ENCODE results near the gene PPM1B.

The PPM1B gene

DNA sequence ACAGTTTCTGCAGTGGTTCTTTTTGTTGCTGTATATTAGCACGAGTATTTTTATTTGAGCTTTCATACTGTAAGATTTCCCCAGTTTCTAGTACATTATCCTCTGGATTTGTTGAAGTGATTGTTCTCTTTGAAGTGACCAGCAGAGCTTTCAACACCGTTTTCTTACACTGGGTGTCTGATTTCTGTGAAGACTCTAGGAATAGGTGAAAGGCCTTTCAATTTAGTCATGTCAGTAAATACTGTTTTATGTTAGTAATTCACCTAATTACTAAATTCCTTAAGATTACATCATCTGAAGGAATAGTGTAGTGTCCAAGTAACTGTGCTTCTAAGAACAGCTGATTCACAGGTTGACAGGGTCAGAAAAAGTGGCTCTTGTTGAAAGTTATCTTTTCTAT is 2.3 kb downstream of the PPM1B start:
- TF ChIP-seq GATA3 (IDR thresholded peaks at IDR 0.05; ENCODE audit: low read depth, low read length): no peak

DNA sequence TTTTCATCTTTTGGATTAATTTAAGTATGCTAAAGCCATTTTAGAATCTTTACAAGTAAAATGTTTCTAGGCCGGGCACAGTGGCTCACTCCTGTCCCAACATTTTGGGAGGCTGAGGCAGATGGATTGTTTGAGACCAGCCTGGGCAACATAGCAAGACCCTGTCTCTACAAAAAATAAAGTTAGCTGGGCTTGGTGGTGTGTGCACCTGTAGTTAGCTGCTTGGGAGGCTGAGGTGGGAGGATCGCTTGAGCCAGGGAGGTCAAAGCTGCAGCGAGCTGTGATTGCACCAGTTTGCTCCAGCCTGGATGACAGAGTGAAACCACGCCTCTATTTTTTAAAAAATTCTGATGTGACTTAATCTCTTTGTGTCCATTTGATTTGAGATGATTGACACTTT is 3.9 kb downstream of the PPM1B start:
- TF ChIP-seq GATA3 (IDR thresholded peaks at IDR 0.05; ENCODE audit: low read depth, low read length) (no peak), GATA2 (IDR thresholded peaks at IDR 0.05; ENCODE audit: low read depth, low read length) (no peak)

DNA sequence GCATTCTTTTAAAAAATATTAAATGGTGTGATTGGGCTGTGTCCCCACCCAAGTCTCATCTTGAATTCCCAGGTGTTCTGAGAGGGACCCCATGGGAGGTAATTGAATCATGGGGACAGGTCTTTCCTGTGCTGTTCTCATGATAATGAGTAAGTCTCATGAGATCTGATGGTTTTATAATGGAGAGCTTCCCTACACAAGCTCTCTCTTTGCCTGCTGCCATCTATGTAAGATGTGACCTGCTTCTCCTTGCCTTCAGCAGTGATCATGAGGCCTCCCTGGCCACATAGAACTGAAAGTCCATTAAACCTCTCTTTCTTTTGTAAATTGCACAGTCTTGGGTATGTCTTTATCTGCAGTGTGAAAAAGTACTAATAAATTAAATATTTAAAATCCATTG is 10.3 kb downstream of the PPM1B start:
- no peak for TF ChIP-seq GATA2 (IDR thresholded peaks at IDR 0.05; ENCODE audit: low read depth, low read length)
- no peak for TF ChIP-seq GATA3 (IDR thresholded peaks at IDR 0.05; ENCODE audit: low read depth, low read length)

DNA sequence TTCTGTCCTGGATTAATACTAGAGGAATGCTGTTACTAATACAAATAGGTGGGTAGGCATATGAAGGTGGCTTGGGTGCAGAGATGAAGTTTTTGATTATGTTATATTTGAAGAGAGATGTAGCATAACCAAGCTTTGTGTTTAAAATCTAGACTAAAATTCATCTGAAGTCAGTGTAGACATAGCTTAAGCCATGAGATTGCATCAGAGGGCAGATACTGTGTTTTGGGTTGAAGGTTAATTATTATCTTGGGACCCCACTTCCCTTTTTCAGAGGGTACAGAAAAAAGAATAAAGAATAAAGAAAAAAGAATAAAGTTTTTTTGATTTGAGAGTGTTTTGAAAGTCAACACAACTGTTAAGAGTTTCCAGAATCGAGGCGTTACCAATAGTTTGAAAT is 13.0 kb downstream of the PPM1B start:
- TF ChIP-seq GATA3 (IDR thresholded peaks at IDR 0.05; ENCODE audit: low read depth, low read length): no peak
- no peak for TF ChIP-seq GATA2 (IDR thresholded peaks at IDR 0.05; ENCODE audit: low read depth, low read length)

DNA sequence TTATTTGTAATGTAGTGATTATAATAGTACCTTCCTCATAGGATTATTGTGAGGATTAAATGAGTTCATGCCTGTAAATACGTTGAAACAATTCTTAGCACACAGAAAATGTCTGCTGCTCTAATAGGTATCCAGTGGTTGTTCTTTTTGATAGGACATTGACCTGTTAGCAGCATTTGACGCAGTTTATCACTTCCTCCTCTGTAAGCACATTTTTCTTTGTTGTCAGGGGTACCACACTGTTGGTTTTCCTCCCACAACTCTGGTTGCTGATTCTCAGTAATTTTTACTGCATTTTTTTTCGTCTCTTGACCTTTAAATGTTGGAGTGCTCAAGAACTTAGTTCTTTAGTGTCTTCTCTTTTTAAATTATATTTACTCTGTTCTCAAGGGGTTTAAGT is 15.4 kb downstream of the PPM1B start:
- no peak for TF ChIP-seq GATA3 (IDR thresholded peaks at IDR 0.05; ENCODE audit: low read depth, low read length)

DNA sequence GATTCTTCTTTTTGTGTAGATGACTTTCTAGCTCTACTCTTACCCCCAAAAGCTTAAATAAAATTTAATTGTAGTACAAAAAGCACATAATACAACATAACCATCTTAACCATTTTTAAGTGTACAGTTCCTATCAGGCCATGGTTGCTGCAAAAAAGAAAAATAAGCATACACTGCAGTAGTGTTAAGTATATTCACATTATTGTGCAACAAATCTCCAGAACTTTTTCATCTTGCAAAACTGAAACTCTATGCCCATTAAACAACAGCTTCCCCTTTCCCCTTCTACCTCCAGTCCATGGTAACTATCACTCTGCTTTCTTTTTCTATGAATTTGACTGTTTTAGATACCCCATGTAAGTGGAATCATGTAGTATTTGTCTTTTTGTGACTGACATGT is 18.1 kb downstream of the PPM1B start:
- TF ChIP-seq GATA3 (IDR thresholded peaks at IDR 0.05; ENCODE audit: low read depth, low read length) (no peak), GATA2 (IDR thresholded peaks at IDR 0.05; ENCODE audit: low read depth, low read length) (no peak)

DNA sequence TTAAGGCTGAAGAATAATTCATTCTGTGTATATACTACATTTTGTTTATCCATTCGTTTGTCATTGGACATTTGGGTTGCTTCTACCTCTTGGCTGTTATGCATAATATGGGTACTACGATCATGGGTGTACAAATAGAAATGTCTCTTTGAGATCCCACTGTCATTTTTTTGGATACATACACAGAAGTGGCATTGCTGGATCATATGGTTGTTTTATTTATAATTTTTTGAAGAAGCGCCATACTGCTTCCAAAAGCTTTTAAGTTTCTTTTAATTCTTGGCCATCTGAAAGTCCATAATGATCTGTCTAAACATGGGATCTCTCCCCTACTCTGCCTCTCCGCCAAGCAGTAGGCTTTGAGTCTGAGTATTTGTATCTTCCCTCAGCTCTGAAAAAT is 18.6 kb downstream of the PPM1B start:
- TF ChIP-seq GATA2 (IDR thresholded peaks at IDR 0.05; ENCODE audit: low read depth, low read length) (no peak), GATA3 (IDR thresholded peaks at IDR 0.05; ENCODE audit: low read depth, low read length) (no peak)

DNA sequence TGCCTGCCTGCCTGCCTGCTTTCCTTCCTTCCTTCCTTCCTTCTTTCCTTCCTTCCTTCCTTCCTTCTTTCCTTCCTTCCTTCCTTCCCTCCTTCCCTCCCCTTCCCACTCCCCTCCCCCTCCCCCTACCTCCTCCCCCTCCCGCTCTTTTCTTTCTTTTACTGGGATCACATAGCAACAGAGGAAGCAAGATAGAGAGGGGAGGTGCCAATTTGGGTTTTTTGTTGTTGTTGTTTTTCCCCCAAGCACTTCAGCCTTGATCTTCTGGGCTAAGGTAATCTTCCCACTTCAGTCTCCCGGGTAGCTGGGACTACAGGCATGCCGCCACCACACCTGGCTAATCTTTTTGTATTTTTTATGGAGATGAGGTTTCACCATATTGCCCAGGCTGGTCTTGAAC is 20.0 kb downstream of the PPM1B start:
- TF ChIP-seq GATA2 (IDR thresholded peaks at IDR 0.05; ENCODE audit: low read depth, low read length): no peak
- TF ChIP-seq GATA3 (IDR thresholded peaks at IDR 0.05; ENCODE audit: low read depth, low read length): no peak

DNA sequence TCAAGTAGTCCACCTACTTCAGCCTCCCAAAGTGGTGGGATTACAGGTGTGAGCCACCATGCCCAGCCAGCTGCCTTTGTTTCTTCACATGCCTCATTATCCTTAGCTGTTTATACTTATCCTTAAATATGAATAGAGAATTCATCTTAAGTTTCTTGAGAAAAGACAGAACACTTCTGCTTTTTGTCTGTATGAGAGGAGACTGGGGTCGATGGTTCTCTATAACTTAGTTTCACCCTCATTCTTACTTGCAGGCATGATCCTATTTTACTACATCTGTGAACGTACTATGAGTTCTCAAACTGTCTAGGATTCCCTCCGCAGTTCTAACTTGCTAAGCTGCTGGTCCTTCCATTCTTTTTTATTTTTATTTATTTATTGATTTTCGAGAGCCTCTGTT is 20.4 kb downstream of the PPM1B start:
- TF ChIP-seq GATA3 (IDR thresholded peaks at IDR 0.05; ENCODE audit: low read depth, low read length): no peak
- no peak for TF ChIP-seq GATA2 (IDR thresholded peaks at IDR 0.05; ENCODE audit: low read depth, low read length)

DNA sequence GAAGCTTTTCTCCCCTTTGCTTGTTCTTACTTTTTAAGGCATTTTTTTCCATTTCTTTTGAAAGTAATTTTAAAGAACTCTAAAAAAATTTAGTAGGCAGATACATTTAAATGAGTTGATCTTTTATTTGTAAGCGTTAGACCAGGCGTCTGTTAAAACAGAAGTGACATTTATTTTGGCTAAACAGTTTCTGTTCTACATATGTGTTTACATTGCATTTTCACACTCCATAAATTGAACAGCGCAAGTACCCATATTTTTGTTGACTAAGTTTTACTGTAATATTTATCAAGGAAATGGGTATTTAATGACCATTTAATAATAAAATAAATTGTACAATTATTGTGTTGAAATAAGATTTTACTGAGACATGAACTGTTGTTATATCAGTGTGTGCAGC is 21.9 kb downstream of the PPM1B start:
- TF ChIP-seq GATA2 (IDR thresholded peaks at IDR 0.05; ENCODE audit: low read depth, low read length) (no peak), GATA3 (IDR thresholded peaks at IDR 0.05; ENCODE audit: low read depth, low read length) (no peak)

DNA sequence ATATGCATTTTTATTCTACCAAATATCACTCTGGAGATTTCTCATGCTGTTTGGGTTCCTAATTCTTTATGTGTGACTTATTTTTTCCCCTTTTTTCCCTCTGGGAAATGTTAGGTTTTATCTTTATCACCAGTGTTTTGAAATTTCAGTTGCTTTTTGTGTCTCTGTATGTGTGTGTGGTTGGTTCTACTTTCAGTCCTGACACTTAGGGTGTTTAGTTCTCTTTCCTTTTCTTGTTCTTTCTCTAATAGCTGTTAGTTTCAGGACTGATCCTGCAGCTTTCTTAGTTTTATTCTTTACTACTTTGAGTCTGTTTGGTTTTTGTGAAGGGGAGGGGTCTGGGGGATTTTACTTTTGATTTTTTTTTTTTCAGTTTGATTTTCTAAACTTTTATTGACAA is 23.1 kb downstream of the PPM1B start:
- TF ChIP-seq GATA2 (IDR thresholded peaks at IDR 0.05; ENCODE audit: low read depth, low read length) (no peak), GATA3 (IDR thresholded peaks at IDR 0.05; ENCODE audit: low read depth, low read length) (no peak)

DNA sequence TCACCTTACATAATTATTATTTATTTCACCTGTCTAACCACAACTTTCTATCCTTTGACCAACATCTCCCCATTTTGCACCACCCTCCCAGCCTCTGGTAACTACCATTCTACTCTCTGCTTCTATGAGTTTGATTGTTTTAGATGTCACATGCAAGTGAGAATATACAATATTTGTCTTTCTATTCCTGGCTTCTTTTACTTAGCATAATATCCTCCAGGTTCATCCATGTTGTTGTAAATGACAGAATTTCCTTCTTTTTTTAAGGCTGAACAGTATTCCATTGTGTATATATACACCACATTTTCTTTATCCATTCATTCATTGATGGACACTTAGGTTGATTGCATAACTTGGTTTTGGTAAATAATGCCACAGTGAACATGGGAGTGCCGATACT is 24.0 kb downstream of the PPM1B start:
- TF ChIP-seq GATA3 (IDR thresholded peaks at IDR 0.05; ENCODE audit: low read depth, low read length) (no peak), GATA2 (IDR thresholded peaks at IDR 0.05; ENCODE audit: low read depth, low read length) (no peak)

DNA sequence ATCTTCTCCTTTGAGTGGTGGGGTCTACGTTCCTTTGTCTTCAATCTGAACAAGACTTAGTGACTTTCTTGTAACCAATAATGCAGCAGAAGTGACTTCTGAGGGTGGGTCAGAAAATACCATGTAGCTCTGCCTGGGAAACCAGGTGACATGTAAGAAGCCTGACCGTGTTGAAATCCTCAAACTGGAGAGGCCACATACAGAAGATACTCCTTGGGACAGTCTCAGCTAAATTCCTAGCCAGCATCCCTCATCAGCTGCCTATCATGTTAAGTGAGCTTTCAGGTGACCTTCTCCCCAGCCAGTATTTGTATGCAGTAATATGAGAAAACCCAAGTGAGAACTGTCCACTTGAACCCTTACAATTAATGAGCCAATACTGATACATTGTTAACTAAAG is 27.0 kb downstream of the PPM1B start:
- TF ChIP-seq GATA2 (IDR thresholded peaks at IDR 0.05; ENCODE audit: low read depth, low read length) (no peak), GATA3 (IDR thresholded peaks at IDR 0.05; ENCODE audit: low read depth, low read length) (no peak)

DNA sequence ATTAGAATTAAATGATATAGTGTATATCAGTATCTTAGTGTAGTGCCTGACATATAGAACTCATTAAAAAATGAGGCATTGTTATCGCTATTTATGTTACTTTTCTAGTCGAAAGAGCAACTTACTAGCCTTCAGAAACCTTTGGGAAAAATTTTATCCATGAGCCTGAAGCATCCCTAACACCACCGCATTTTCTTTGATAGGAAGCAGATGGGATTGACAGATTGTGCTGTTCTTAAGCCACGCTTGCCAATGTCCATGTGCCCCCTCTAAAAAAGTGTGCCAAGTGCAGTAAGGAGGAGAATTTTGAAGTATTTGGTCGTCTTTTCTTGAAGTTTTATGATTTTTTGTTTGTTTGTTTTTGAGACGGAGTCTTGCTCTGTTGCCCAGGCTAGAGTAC is 29.1 kb downstream of the PPM1B start:
- TF ChIP-seq GATA2 (IDR thresholded peaks at IDR 0.05; ENCODE audit: low read depth, low read length): no peak
- TF ChIP-seq GATA3 (IDR thresholded peaks at IDR 0.05; ENCODE audit: low read depth, low read length): no peak

DNA sequence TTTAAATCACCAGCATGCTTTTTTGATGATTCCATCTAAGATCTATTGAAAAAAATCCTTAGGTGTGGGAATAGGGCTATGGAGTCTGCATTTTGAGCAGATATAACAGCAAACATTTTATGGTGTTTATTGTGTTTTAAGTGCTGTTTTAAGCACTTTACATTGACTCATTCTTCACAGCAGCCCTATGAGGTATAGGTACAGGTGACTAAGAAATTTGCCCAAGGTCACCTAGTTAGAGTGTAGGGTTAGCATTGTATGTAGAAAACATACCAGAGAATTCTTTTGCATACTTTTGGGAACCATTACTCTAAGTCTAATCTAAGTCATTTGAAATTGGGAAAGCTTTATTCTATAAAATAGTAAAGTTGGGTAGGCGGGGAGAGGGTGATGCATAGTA is 31.3 kb downstream of the PPM1B start:
- TF ChIP-seq GATA2 (IDR thresholded peaks at IDR 0.05; ENCODE audit: low read depth, low read length) (no peak), GATA3 (IDR thresholded peaks at IDR 0.05; ENCODE audit: low read depth, low read length) (0 out of 2 replicates have a peak, but pooled peaks have one; percentile 11)

DNA sequence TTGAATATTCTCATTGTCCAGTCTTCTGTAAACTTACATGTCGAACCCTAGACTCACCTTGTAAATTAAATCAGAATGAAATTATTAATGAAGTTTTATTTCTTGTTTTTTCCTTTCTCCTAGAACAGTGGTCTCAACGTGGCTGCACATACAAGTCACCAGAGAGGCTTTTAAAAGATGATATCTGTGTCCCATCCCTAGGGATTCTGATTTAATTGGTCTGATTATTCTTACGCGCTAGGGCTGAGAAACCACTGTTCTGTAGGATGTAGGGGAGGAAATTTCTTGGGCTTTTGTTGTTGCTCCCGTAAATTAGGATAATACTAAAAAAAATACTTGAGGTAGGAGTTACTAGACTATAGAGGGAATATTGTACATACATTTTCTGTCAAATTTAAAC is 32.1 kb downstream of the PPM1B start:
- TF ChIP-seq GATA2 (IDR thresholded peaks at IDR 0.05; ENCODE audit: low read depth, low read length): no peak
- TF ChIP-seq GATA3 (IDR thresholded peaks at IDR 0.05; ENCODE audit: low read depth, low read length): no peak

All from SH-SY5Y (cell line).